GM12878 (cell line): Measurements from ENCODE around the gene CTNNA2. TPM values are rescaled to one million over a fixed set of nuclear protein-coding genes. Genes with fewer than 3 reads are reported as not detected.

Experiments used
- EGR1 ChIP-seq, 2 experiments: IDR thresholded peaks; 1 replicate in 1 of 2; 2 replicates in 1 of 2; pipeline ENCODE4 v1.6.1; 2011 to 2012; ENCODE audit warnings: low read depth in 2 of 2, low read length in 2 of 2, borderline replicate concordance in 1 of 2, mild to moderate bottlenecking in 1 of 2, moderate library complexity in 1 of 2
- EZH2 ChIP-seq: IDR thresholded peaks from 2 replicates; pipeline ENCODE4 v1.6.1; 2012; ENCODE audit warnings: low read depth, mild to moderate bottlenecking, control low read depth, inconsistent platforms, low read length, borderline replicate concordance; ENCODE audit not compliant: control insufficient read depth
- NFIC ChIP-seq: IDR thresholded peaks from 2 replicates; pipeline ENCODE4 v1.6.1; 2012; ENCODE audit warnings: low read depth, mild to moderate bottlenecking, inconsistent platforms, low read length, moderate library complexity
- PKNOX1 ChIP-seq: fragments of 450-650 bp; IDR thresholded peaks from 2 replicates; pipeline ENCODE4 v1.6.1; 2016; ENCODE audit warnings: mild to moderate bottlenecking
- SIX5 ChIP-seq: IDR thresholded peaks from 2 replicates; pipeline ENCODE4 v1.6.1; 2011; ENCODE audit warnings: mild to moderate bottlenecking, low read depth, low read length, moderate library complexity; ENCODE audit not compliant: severe bottlenecking
- SMARCA5 ChIP-seq: fragments of 450-650 bp; IDR thresholded peaks from 2 replicates; pipeline ENCODE4 v1.6.1; 2017; ENCODE audit warnings: mild to moderate bottlenecking
- SREBF1 ChIP-seq: IDR thresholded peaks from 2 replicates; pipeline ENCODE4 v1.6.1; 2012; ENCODE audit warnings: mild to moderate bottlenecking, low read length
- ZNF687 ChIP-seq: fragments of 450-650 bp; IDR thresholded peaks from 2 replicates; pipeline ENCODE4 v1.6.1; 2017; ENCODE audit warnings: mild to moderate bottlenecking, moderate library complexity
- polyA plus RNA-seq, 11 experiments: library from polyadenylated mRNA; depleted of rRNA in 4 of 11; unstranded in 6 of 11; stranded (reverse) in 5 of 11; fragments of >200 nt; fragmentation: Nextera tagmentation in 4 of 11; fragmentation: Illumina TruSeq in 1 of 11; extraction: Ambion mirVana in 4 of 11; extraction: Trizol in 1 of 11; gene quantifications; 1 replicate in 1 of 11; 2 replicates in 10 of 11; pipeline versions ENCODE4 v1.2.1 to v1.2.3, GENCODE V29; 2011 to 2016; ENCODE audit warnings: inconsistent platforms in 2 of 11, missing spikeins in 2 of 11, low read depth in 1 of 11
- total RNA-seq, 4 experiments: library from RNA; depleted of rRNA in 3 of 4; stranded (reverse); fragments of >200 nt in 3 of 4; fragmentation: Illumina TruSeq in 1 of 4; extraction: Trizol in 1 of 4; gene quantifications; 2 replicates each; pipeline versions ENCODE4 v1.2.1 to v1.2.3, GENCODE V29; 2013 to 2021

Gene CTNNA2
- total and polyA plus RNA-seq, 10 of the 15 experiments (the other 5 are each of a cell fraction or from before 2014, with no cell fraction given): 2.4 to 36.2 (median 6.6) TPM

GRCh38 chr2:79835911-79836310 is 323.1 kb downstream of the CTNNA2 start (continued):
- no peak for TF ChIP-seq ZNF687
- TF ChIP-seq EGR1 (IDR thresholded peaks at IDR 0.05; ENCODE audit: borderline replicate concordance in 1 of 2, low read depth in 2 of 2, low read length in 2 of 2): no peak
- TF ChIP-seq SIX5: no peak
- TF ChIP-seq PKNOX1: no peak
- TF ChIP-seq NFIC: no peak
- TF ChIP-seq EZH2: no peak
- TF ChIP-seq SREBF1: no peak
- TF ChIP-seq SMARCA5: no peak
- TF ChIP-seq, all 136 proteins: peak for 0
